ENCODE results near the gene EBI3.

DNA sequence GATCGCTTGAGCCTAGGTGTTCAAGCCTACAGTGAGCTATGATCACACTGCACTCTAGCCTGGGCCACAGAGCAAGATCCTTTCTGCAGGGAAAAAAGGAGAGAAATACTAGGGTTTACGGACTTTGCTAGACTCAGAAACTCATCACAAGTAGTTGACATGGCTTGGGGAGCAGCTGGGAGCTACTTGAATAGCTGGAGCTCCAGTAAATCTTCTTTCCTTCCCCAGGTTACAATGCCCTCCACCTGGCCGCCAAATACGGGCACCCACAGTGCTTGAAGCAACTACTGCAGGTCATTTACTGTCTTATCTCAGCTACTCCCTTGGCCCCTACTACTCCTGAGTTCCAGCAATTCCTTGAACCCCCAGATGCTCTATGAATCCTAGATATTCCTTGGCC is 27.5 kb upstream of the EBI3 start:
- TF ChIP-seq, protein P1, sequence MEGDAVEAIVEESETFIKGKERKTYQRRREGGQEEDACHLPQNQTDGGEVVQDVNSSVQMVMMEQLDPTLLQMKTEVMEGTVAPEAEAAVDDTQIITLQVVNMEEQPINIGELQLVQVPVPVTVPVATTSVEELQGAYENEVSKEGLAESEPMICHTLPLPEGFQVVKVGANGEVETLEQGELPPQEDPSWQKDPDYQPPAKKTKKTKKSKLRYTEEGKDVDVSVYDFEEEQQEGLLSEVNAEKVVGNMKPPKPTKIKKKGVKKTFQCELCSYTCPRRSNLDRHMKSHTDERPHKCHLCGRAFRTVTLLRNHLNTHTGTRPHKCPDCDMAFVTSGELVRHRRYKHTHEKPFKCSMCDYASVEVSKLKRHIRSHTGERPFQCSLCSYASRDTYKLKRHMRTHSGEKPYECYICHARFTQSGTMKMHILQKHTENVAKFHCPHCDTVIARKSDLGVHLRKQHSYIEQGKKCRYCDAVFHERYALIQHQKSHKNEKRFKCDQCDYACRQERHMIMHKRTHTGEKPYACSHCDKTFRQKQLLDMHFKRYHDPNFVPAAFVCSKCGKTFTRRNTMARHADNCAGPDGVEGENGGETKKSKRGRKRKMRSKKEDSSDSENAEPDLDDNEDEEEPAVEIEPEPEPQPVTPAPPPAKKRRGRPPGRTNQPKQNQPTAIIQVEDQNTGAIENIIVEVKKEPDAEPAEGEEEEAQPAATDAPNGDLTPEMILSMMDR (IDR thresholded peaks at IDR 0.05 in 4 of 5, conservative IDR thresholded peaks at IDR 0.05 in 1 of 5): no peak
- TF ChIP-seq POLR2A (IDR thresholded peaks at IDR 0.05): no peak
